Inflammatory macrophage treated with lipopolysaccharide for 4 hours (primary cell): Measurements from ENCODE around the gene TXK.

Experiments
- DNase-seq: peaks from one replicate; pipeline ENCODE4 v3.0.0-alpha.2; 2020

TXK gene

DNA sequence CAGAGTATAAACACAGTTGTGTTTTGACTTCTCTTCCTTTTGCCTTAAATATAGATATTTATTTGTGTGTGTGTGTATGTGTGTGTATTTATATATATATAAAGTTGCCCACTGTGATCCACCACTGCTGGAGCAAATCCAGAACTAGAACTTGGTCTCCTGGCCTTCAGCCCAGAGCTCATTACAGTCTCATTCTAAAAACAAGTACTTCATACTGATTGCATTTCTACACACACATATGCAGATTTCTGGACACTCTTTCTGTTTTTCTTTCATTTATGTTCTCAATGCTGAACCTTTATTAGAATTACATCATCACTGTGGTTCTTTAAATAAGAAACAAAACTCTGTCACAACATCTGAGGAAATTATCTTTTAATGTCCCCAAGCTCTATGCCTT lies 381 bp downstream of the TXK start:
- peak; percentile 44 for DNase-seq

DNA sequence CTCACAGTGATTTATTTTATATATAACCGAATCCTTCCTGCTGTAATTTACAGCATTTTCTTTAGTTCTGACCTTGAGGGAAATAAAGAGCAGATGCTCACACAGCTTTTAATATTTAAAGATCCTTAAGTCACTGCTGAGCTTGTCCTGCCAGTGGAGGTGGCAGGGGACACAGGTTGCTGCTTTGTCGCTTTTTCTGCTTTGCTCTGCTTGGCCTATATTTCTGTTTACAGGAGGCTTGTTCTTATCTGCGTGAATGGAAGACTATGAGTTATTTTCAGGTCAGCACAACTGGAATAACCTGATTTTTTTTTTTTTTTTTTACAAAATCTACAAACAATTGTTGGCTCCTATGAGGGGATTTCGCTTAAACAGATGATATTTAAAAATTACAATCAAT lies 2.3 kb downstream of the TXK start:
- no peak for DNase-seq

DNA sequence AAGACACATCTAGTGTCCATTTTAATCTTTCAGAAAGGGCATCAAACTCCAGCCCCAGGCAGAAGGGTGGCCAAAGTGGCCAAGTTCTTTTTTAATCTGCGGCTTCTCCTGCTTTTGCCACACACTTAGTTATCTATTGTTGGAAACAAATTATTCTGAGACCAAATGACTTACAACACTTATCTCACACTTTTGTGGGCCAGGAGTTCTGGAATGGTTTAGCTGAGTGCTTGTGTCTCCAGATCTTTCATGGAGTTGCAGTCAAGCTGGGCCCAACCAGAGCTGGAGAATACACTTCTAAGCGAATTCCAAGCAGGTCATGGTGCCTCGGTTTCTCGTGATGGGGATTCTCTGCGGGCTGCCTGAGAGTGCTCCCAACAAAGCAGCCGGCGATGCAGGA lies 4.0 kb downstream of the TXK start:
- DNase-seq = no peak

DNA sequence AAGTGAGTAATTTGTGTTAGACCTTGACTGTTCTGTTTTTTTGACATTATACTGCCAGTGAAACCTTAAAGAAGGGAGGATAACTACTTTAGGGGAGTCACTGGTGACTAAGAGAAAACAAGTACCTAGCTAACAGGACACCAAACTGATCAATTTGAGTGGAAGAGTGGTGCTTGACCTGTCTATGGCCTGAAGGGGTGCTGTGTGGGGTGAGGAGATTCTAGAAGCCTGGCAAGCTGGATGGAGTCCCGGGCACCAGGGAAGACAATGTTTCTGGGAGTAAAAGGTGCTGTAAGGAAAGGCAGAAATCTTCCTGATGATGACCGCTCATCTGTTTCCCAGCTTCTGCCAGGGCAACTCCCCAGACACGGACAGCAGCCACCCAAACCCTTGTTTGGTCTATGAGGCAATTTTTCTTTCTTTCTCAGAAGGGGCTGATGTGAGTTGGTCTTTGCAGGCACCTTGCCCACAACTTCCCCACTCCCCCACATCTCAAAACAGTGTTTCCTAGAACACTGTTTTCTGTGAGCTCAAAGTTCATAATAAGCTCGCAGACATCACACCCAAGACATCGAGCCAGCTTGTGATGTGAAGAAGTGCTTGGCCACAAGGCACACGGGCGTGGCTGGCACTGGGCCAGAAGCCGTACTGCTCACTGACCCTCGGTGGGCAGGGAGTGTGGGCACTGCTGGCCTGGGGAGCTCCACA lies 4.6 kb downstream of the TXK start:
- DNase-seq = no peak

DNA sequence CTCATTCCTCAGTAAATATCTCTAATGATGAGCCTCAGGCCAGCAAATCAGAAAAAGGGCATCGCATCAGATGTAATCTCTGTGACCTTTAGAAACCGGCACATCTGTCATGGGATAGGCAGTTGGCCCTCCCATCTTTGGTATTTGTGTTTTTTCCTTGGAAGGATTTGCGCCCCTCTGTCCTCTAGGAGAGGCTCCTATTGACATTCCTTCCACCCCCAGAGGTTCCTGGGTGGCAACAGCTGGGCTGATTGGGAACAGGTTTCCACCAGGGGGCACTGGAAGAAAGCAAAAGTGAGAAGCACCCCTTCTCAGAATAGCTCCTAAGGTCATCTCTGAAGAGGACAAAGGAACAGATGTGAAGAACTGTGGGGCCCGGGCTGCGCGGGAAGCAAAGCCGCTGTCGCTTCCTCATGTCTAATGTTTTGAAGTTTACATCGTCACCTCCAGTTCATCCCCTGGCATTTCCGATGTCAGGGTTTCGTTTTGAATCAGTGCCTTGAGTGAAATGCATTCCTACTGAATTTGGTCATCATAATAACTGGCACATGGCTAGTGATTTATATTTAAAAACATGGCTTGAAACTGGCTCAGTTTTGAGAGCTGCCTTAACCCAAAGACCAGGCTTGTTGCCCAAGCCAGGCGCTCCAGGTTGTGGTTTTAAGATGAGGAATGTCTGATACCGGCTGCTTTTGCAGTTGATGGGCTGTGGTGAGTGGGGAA lies 6.2 kb downstream of the TXK start:
- peak; percentile 55 for DNase-seq

DNA sequence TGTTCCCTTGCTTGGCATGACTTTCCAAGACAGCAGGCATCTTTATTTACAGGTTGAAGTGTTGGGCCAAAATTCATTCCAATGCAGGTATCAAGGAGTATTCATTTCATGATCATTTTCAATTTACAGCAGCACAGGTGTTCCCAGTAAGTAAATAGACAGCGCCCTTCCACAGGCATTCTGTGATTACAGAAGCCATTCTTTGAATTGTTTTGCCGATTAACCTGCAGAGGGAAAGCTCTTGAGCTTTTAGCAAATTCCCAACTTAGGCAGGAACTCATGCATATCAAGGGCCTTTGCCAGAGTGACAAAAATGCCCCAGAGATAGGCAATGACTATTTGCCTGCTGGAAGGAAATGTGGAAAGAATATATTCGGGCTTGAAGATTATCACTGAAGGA lies 6.8 kb downstream of the TXK start:
- no peak for DNase-seq

DNA sequence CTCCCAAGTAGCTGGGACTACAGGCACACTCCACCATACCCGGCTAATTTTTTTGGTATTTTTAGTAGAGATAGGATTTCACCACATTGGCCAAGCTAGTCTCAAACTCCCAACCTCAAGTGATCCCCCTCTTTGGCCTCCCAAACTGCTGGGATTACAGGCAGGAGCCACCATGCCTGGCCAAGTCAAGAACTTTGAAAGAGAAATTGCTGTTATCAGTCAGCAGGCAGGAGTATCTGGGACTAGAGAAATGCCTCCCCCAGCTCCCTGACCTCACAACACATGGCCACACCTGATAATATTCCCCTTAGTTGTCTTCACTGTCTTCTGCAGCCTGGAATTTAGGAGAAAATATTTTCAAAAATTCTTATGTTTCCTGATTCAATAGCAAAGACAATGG lies 7.4 kb downstream of the TXK start:
- no peak for DNase-seq

DNA sequence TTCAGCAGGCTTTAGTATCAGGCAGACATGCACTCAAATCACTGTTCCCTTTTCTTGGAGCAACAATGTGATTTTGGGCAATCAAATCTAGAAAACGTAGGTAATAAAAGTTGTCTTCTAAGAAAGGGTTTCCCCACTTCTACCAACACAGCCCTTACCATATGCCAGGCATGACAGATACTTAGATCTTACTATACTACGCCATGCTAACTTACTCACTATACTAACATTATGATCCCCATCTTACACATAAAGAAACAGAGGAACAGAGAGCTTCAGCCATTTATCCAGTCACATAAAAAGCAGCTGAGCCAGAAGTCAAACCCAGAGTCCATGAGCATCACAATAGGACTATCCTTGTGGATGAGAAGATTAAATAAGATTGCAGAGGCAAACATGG lies 9.2 kb downstream of the TXK start:
- DNase-seq = no peak

DNA sequence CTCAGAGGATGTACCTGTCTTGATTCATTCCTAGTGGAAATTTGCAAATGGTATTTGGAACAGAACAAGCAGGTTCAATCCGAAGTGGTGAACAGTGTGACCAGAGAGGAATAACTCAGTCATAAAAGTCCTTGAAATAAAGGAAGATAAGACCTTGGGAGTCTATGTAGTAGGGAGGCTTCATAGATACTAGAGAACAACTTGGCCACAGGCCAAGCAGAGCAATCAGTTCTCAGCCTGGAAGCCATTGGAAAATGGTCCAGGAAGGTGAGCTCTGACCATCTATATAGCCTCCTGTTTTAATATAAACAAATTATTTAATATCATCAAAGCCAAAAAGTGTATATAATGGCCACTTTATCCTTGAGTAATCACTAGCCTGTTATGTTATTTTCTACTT lies 11.3 kb downstream of the TXK start:
- DNase-seq = no peak

DNA sequence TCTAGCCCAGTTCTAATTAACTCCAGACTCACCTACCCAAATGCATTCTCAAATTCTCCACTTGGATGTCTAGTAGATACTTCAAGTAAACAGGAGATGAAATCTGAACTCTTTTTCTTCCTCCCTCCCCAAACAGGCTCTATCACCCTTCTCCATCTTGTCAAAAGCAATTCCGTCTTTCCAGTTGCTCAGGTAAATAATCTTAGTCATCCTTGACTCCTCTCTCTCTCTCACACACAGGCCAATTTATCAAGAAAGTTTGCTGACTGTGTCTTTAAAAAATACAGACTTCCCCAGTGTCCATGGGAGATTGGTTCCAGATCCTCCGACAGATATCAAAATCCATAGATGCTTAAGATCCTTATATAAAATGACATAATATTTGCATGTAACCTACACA lies 12.9 kb downstream of the TXK start:
- no peak for DNase-seq

DNA sequence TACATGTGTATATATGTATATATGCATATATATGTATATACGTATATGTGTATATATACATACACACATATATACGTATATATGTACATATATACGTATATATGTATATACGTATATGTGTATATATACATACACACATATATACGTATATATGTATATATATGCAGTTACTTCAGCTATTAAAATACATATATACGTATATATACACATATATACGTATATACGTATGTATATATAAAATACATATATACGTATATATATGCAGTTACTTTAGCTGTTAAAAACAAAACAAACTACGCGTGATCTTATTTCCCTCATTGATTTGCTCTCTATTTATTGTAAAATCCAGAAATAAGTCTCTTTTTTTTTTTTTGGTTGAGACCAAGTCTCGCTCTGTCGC lies 13.9 kb downstream of the TXK start:
- no peak for DNase-seq

DNA sequence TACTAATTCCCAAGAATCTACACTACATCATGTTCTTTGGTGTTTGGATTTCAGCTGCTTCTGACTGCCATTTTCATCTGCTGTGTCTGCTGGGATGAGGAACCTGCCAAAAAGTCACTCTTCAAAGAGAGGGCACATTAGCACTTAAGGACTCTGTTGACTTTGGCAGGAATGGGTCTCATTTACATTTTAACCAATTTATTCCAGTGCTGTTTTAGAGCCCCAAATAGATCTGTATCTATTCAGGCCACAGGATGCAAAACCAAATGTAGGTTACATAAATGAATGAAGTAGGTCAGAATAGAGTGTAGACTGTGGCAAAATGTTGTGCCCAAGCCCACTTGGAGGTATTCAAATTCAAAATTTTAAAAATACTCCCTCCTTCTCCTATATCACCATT lies 14.4 kb downstream of the TXK start:
- DNase-seq = no peak

DNA sequence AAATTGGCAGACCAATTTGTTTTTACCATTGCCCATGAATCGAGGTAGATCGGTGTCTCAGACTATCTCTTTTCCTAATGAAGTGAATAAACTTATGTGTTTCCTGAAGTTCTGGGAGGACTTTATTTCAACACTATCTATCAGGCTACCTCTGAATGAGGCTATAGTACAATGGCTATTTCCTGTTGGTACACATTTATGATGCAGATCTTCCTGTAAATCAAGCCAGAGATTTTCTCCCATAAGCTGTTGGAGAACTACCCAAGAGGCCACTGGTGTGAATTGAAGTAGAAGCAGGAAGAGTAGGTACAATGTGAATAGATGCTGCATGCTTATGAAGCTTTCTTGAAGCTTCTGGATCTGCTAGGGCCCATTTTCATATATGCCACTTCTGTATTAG lies 16.0 kb downstream of the TXK start:
- DNase-seq = no peak

DNA sequence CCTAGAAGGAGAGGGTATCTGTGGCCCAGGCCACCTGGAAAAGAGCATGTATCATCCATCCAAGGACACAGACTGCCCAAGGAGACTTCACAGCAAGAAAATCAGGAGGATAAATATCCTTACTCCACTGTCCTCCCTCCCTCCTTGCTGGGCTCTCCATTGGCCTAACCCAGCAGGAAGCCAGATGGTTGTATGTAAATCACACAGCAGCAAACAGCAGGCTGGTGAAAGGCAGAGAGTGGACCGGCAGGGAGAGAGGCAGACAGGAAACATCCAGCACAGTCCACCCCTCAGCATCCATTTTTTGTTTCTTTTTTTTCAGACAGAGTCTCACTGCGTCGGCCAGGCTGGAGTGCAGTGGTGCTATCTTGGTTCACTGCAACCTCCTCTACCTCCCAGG lies 17.5 kb downstream of the TXK start:
- DNase-seq = no peak

DNA sequence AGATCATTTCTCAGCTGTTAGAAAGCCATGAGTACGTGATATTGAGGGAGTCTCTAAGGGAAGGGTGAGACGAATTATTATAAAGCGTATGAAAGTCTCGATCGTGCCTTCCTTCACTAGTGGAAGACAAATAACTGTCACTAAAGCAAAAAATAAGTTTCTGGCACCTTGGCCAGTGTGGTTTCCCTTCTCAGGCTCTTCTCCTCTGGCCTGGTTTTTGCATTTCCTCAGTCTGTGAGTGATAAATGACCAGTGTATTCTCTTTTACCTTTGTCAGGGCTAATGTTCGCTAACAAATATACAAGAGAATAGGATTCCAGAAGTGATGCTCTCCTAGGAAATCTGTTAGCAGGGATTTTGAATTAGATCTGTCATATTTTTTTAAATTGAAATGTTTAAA lies 19.6 kb downstream of the TXK start:
- no peak for DNase-seq

DNA sequence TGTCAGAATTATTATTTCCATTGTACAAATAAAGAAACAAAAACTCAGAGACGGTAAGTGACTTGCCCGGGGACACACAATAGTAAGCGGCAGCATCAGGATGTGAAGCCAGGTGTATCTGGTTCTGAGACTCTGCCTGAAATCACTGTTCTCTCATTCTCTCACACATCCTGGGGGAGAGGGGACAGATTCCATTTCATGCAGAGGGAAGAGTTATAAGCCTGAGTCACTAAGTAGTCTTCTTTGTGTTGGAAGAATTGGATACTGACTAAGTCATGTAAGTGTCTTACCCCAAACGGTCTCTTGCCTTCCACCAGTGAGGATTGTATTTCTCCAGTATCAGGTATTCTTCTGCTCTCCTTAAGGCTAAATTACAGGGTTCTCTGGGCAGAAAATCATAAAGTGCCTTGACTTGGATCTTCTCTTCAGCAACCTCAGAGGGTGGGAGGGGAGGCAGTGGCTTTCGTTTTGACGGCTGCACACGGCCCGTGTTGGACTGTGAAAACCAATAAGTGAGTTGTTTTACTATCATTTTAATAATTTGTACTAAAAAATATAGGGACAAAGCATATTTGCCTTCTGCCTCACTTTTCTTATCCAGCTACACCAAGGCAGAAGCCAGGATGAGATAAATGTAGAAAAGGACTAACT lies 21.9 kb downstream of the TXK start:
- no peak for DNase-seq

DNA sequence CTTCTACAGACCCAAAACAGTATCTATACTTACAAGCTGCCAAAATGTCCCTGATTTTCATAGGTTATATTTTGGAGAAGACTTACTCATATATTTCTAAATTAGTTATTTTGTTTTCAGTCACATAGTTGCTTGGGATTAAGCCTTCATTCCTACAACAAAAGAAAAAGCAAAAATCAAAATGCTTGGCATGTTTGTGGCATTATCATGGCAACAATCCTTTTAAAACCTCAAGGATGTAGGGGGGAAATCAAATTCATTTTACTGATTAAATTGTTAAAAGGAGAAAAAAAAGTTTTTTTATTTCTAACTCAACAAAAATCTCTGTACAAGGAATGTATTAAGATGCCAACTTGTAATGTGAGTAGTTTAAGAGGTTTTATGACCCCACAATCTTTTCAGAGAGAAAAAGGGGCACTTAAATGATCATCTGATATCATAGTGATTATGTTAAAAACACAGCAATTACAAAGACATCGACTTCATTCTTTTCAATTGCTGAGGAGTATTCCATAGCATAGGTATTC lies 23.5 kb downstream of the TXK start:
- DNase-seq = no peak

DNA sequence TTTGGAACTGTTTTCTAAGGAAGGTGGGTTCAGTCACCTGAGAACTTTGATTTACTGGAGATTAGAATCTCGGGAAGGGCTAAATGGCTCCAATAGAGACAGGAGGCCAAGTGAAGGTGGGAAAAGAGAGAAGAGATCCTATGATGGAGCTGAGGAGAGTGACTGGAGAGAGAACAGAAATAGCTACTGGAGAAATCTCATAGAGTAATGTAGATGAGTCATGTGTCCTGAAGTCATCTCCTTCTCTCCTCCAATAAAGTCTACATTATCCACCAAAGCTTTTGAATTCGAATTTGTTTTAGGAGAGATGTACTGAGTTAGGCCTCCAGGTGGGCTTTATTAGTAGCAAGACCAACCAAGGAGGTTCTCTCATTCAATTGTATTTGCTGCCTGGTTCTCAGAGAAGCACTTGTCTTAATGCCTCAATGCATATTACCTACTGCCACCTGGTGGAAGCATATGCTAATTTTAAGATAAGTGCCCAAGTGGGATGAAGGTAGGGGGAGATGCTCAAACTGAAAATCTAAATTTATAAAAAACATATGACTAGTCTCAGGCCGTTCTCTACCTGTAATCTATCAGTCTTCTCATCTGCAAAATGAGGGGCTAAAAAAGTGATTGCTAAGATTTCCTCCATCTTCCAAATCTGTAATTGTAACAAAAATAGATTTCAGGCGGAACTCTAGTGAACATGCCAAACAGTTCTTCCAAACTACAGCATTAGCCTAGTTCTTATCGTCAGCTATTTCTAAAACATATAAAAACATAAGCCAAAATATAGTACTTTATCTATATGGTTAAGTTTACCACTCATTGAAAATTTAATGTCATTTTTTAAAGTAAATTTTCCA lies 24.4 kb downstream of the TXK start:
- peak; percentile 27 for DNase-seq

DNA sequence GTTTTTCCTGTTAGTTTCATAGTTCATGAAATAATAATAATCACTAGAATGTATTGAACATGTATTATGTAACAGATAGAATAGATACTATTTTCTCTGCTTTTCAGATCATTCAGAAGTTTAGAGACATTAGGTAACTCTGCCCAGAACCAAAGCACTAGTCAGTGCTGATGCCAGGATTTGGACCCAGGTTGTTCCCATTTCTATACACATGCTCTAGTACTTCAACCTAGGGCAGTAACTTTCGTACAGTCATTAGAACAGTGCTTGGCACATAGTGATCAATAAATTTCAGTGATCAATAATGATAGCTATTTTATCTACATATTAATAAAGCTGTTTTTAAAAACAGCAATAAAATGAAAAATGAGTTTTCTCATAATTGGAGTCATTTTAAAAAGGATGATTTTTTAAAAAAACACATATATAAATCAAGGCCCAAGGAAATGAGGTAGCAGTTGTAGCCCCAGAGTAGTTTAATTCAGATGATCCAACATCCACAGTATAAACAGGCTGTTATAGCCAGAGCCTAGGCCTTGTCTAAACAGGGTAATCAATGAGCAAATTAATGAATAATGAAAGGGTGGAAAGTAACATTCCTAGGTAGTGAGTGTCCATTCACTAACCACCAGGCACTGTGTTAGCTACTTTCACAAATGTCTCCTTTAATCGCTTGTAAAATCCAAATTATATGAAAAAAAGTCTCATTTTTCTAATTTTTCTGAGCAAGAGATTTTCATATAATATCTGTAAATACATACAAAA lies 25.6 kb downstream of the TXK start:
- no peak for DNase-seq

DNA sequence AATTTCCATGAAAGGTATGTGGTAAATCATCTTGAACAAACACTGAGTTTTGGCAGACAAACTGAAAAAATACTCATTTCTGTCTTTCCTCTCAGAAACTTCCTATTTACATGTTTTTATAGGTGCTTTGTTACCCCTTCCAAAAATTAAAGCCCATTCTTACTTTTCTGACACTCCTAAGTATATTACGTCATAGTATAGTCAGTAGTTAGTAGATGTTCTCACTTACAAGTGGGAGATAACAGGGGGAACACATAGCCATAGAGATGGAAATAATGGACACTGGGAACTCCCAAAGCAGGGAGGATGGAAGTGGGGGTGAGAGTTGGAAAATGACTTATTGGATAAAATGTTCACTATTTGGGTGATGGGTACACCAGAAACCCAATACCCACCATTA lies 28.8 kb downstream of the TXK start:
- DNase-seq = no peak

DNA sequence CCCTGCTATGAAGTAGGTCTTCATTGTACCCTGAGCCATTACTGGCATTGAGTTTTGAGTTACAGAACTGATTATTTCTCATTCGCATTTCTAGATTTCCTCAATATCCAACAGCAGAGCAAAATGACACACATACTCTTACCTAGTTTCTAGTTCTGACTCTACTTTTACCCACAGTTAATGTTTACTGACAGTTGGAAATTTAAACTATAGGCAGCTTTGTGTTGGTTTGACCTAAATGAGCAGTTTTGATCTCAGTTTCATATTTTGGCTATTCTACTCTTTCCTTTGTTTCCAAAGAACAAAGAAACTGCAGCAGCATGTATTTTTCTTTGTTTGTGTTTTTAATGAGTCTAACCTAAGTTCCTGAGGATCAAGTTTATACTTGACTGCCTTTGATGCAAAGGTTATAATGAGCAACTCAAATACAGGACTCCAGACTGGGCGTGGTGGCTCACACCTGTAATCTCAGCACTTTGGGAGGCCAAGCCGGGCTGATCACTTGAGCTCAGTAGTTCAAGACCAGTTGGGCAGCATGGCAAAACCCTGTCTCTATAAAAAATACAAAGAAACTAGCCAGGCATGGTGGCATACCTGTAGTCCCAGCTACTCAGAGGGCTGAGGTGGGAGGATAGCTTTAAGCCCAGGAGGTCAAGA lies 30.4 kb downstream of the TXK start:
- DNase-seq = no peak

DNA sequence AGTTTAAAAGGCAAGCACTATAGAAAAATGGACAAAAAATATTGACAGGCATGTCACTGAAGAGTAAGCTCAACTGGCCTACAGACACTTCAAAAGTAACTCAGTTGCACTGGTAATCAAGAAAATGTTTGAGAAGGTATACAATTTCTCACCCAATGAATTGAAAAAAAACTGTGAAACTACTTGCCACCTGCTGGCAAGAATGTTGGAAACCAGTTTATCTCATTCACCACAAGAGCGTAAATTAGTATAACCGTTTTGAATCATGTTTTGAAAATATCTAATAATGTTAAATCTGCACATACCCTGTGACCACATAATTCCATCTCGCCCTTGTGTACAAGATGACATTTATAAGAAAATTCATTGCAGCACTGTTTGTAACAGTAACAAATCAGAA lies 31.7 kb downstream of the TXK start:
- no peak for DNase-seq
